Measurements from ENCODE around the gene AMH. TPM values are rescaled to one million over a fixed set of nuclear protein-coding genes. Genes with fewer than 3 reads are reported as not detected.

Gene AMH
- total RNA-seq, 1 donor from 2014 or later: 1.9 TPM

GRCh38 chr19:2270157-2270422, 21.0 kb downstream of the AMH start:
- ATAC-seq: peak; percentile 5 to 22
- Histone ChIP-seq H3K4me1 (peaks cover 74% of the 10 kb centered on the region), H3K27me3 (ENCODE audit: low read depth) (no peaks in the 10 kb centered on the region), H3K36me3 (peaks cover 25% of the 10 kb centered on the region), H3K9me3 (no peaks in the 10 kb centered on the region), H3K4me3 (peak overlapping the region; percentile 92), H3K27ac (peak overlapping the region; percentile 99)
- intact Hi-C loops (cut with DNase I): no loop called here
- DNase-seq: peak; percentile 77
- TF ChIP-seq CTCF (IDR thresholded peaks at IDR 0.05): no peak

DNA sequence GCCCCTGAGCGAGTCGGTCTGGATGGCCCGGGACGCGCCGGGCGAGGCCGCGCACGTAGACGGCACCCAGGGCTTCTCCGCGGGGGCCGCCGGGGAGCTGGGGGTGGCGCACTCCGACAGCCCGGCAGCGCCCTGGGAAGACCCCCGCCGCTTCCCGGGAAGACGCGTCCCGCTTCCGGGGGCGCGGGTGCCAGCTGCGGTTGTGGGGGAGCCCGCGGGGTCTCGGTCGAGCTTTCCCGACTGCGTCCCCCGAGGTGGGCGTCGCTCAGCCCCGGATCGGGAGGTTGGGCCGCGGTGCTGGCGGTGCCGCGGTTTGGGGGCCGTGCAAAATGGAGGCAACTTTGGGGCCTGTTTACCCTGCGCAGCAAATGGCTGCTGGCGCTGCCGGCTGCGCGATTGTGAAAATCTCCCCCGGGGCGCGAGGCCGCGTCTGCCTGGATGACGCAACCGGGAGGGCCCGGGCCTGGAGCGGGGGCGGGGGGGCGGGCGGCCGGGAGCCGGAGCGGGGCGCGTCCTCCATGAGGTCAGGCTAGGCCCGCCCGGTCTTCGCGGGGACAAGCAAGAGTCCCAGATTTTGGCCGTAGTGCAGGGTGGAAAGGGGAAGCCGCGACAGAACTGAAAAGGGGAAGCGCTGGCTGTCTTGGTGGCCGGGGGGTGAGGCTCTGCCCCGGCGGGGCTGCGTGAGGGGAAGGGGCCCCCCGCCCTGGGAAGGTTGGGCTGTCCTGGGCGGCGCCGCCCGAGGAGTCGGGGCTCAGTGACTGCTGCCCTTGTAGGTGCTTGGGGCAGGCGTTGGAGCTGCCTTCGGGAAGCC, 21.5 kb downstream of the AMH start:
- no peaks in the 10 kb centered on the region for H3K9me3 ChIP-seq
- H3K27ac ChIP-seq: peak overlapping the region; percentile 99
- H3K4me3 ChIP-seq: peak overlapping the region; percentile 92
- ATAC-seq: peak; percentile 59 to 69
- peaks cover 74% of the 10 kb centered on the region for H3K4me1 ChIP-seq
- intact Hi-C loops (cut with DNase I): no loop called here
- no peaks in the 10 kb centered on the region for H3K27me3 ChIP-seq (ENCODE audit: low read depth)
- no peak for TF ChIP-seq CTCF (IDR thresholded peaks at IDR 0.05)
- peak; percentile 93 for DNase-seq
- peaks cover 30% of the 10 kb centered on the region for H3K36me3 ChIP-seq

DNA sequence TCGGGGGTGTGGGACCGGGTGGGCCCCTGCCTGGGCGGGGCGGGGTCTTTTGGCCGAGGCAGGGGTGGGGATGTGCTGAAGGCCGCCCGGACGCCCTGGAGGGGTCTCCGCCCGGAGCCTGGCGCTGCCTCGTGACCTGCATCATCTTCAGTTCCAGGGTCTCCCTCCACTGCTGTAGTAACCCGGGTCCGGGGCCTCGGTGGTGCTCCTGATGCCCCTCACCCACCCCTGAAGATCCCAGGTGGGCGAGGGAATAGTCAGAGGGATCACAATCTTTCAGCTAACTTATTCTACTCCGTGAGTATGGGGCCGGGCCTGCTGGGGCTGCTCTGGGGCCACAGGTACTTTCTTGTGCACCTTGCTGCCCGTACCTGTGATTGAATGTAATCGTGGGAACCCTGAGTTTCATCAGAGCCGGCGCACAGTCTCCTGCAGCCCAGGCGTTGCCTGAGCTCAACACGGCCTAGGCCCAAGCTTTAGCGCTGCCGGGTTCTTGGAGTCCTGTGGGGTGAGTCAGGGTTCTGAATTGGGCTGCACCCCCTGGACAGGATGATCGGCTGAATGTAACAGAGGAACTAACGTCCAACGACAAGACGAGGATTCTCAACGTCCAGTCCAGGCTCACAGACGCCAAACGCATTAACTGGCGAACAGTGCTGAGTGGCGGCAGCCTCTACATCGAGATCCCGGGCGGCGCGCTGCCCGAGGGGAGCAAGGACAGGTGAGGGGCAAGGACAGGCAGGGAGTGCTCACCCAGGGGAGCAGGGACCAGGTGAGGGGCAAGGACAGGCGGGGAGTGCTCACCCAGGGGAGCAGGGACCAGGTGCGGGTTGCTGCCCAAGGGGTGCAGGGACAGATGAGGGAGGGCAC, 22.3 kb downstream of the AMH start:
- peaks cover 37% of the 10 kb centered on the region for H3K36me3 ChIP-seq
- no peaks in the 10 kb centered on the region for H3K9me3 ChIP-seq
- peak overlapping the region; percentile 99 for H3K27ac ChIP-seq
- H3K27me3 ChIP-seq (ENCODE audit: low read depth): no peaks in the 10 kb centered on the region
- intact Hi-C loops (cut with DNase I): no loop called here
- no peak for ATAC-seq
- TF ChIP-seq CTCF (IDR thresholded peaks at IDR 0.05): no peak
- peaks cover 76% of the 10 kb centered on the region for H3K4me1 ChIP-seq
- no peak for DNase-seq
- H3K4me3 ChIP-seq: peak overlapping the region; percentile 92

- Histone ChIP-seq H3K4me1 (peaks cover 55% of the 10 kb centered on the region), H3K36me3 (peaks cover 47% of the 10 kb centered on the region), H3K27ac (peak overlapping the region; percentile 74), H3K9me3 (no peaks in the 10 kb centered on the region), H3K27me3 (ENCODE audit: low read depth) (no peaks in the 10 kb centered on the region), H3K4me3 (peak overlapping the region; percentile 40)
- intact Hi-C loops (cut with DNase I): no loop called here
- peak; percentile 96 for TF ChIP-seq CTCF (IDR thresholded peaks at IDR 0.05)
- ATAC-seq (peak; percentile 34 to 41), DNase-seq (peak; percentile 84)
Measured at GRCh38 chr19:2273356-2274184, 24.4 kb downstream of the AMH start.

DNA sequence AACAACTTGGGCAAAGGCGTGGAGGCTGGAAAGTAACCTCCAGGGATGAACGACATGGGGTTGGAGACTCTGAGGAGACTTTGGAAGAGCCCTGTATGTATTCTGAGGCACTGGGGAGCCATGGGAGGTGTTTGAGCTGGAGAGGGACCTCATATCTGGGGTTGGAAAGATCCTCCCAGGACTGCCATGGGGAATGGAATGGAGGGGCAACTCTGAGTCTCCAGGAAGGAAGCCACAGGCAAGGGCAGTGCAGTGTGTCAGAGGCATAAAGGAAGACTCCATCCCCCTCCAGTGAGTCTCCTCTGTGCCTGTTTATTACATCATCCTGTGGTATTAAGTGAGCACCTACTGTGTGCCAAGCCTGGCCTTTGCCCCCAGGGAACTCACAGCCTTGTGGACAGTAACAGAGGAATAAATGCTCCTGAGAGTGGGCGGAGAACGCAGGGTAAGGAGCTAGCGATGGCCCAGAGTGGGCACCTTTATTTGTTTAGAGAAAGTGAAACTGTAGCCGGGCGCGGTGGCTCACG, 25.1 kb downstream of the AMH start:
- ATAC-seq (no peak), DNase-seq (no peak)
- intact Hi-C loops (cut with DNase I): no loop called here
- peaks cover 47% of the 10 kb centered on the region for H3K36me3 ChIP-seq
- H3K4me3 ChIP-seq: peak overlapping the region; percentile 40
- no peak for TF ChIP-seq CTCF (IDR thresholded peaks at IDR 0.05)
- peak overlapping the region; percentile 74 for H3K27ac ChIP-seq
- H3K27me3 ChIP-seq (ENCODE audit: low read depth): no peaks in the 10 kb centered on the region
- peaks cover 52% of the 10 kb centered on the region for H3K4me1 ChIP-seq
- no peaks in the 10 kb centered on the region for H3K9me3 ChIP-seq
